ENCODE measurements around the gene GPATCH2L.

Gene GPATCH2L

DNA sequence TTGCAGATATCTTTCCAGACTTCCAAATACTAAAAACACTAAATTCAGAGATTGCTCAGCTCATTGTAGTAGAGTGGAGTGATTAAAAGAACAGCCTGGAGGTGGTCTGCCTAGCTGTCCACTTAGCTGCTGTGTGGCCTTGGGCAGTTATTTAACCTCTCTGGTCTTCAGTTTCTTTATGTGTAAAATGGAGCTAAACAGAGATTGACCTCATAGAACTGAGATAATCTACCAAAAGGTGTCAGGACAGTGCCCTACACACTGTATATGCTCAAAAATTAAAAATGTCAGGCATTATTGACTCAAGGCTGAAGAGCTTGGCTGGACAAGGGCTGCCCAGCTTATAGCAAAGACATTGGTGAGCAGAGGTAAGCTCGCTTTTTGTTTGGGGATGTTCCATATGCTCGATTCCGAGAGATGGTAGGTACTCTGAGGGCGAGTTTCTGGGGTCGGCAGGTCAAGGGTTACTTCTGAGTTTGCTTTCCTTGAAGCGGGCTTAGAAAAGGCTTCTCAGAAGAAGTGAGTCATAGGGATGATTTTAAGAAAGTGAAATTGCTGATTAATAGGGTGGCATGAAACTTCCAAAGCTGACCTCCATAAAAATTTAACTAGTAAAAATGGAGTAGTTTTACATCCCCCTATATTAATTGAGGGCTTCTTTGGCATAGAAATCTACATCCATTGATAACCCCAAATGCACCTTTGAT is 107.5 kb downstream of the GPATCH2L start:
- DNase-seq, result no peak

DNA sequence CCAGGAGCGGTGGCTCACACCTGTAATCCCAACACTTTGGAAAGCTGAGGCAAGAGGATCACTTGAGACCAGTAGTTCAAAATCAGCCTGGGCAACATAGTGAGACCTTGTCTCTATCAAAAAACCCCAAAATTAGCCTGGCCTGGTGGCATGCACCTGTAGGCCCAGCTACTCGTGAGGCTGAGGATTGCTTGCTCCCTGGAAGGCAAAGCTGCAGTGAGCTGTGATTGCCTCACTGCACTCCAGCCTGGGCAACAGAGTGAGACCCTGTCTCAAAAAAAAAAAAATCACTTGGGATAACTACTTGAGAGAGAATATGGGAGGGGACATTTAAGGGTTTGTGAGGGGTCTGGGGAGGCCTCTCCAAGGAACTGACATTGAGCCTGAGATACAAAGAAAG is 109.0 kb downstream of the GPATCH2L start:
- DNase-seq, result no peak

DNA sequence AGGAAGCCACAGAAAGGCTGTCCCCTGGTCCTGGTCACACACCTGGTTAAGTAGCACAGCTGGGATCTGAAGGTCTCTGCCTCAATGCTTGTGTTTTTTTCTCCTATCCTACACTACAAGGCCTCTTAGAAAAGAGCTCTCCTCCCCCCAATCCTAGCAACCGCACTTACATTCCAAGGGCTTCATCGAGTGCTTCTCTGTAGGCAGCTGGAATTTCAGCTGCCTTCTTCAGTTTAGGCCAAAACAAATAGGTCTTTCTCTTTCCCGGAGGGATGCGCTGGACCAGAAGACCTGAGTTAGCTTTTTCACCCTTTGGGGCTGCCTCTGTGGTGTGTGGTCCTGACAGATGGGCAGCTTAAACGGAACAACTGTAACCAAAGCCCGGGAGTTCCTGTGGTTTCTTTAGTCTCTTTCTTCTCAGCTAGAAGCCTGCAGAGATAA is 109.7 kb downstream of the GPATCH2L start:
- no peak for DNase-seq

DNA sequence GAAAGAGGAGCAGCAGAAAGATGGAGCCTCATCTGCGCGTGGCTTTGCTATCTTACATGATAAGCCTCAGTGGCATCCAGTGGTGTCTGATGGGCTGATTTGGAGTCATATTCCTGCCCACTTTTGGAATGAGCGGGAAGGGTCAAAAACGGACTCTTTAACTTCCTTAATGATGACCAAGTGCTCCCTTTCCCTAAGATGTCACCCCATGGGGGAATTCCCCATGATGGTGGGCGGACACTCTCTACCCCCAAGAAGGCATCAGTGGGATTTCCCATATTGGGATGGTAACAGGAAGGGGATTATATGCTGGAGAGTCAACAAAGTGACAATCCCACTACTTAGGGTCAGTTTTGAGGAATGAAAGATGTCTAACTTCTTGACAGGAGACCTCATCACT is 110.9 kb downstream of the GPATCH2L start:
- no peak for DNase-seq

Measured in stimulated activated CD4-positive, alpha-beta T cell treated with anti-CD3 and anti-CD28 coated beads, Interleukin-1b, Interleukin-23, amount 100 ng/mL, for 48 hours (primary cell).